Endothelial cell of umbilical vein (primary cell): ENCODE measurements around the gene PHOX2A. TPM values are rescaled to one million over a fixed set of nuclear protein-coding genes. Genes with fewer than 3 reads are reported as not detected.

Experiments used
- BruUV-seq: library from RNA; stranded (reverse); fragments of 400-500 nt; replicated peaks from 2 replicates; lab custom pipeline; 2021; lab: Mats Ljungman, UMichigan
- CTCF ChIA-PET: fragments of 300-600, 350-600 bp; sonication (Branson Sonifier 250); formaldehyde crosslinking; loops from one replicate; lab custom pipeline; 2021; ENCODE audit warnings: antibody characterized with exemption, inconsistent platforms; lab: Charles Lee
- POLR2A ChIA-PET: fragments of 300-600, 350-600 bp; sonication (Branson Sonifier 250); formaldehyde crosslinking; loops from one replicate; lab custom pipeline; 2021; ENCODE audit warnings: antibody characterized with exemption, inconsistent platforms; lab: Charles Lee
- DNase-seq: peaks from one replicate; pipeline ENCODE4 v3.0.0-alpha.2; 2011; ENCODE audit warnings: low read depth, low spot score
- FAIRE-seq: peaks from 2 replicates; lab custom pipeline; 2011; peaks lifted over from hg19 to GRCh38; lab: Jason Lieb, UNC
- H2AFZ ChIP-seq: 2 replicates; pipeline ENCODE4 v1.6.0; 2012; ENCODE audit warnings: low read depth, low read length, control low read depth, inconsistent platforms
- H3K27ac ChIP-seq: 2 replicates; pipeline ENCODE4 v1.5.1; 2011; ENCODE audit warnings: low read depth, mild to moderate bottlenecking, control low read depth, low read length, moderate library complexity; ENCODE audit not compliant: insufficient read depth
- H3K27me3 ChIP-seq, 2 experiments: 2 replicates each; pipeline versions ENCODE4 v1.6.0 to v1.6.1; 2011; ENCODE audit warnings: low read length in 2 of 2, mixed read lengths in 1 of 2; ENCODE audit not compliant: control insufficient read depth in 2 of 2, insufficient read depth in 2 of 2
- H3K36me3 ChIP-seq, 2 experiments: 2 replicates in 1 of 2; 3 replicates in 1 of 2; pipeline ENCODE4 v1.5.1; 2011; ENCODE audit warnings: low read length in 2 of 2, mild to moderate bottlenecking in 1 of 2, moderate library complexity in 1 of 2; ENCODE audit not compliant: control insufficient read depth in 2 of 2, insufficient read depth in 2 of 2; ENCODE audit errors: extremely low read depth in 1 of 2
- H3K4me1 ChIP-seq: 3 replicates; pipeline ENCODE4 v1.5.1; 2011; ENCODE audit warnings: mild to moderate bottlenecking, low read length; ENCODE audit not compliant: control insufficient read depth, insufficient read depth; ENCODE audit errors: extremely low read depth
- H3K4me2 ChIP-seq: 2 replicates; pipeline ENCODE4 v1.6.1; 2011; ENCODE audit warnings: low read length, control low read depth, mixed read lengths; ENCODE audit not compliant: insufficient read depth
- H3K4me3 ChIP-seq, 3 experiments: fragments of 200-600 bp in 1 of 3; sonication (generic), shearing (Covaris generic) in 1 of 3; replicated peaks in 1 of 3; 2 replicates each; pipeline ENCODE4 v1.5.1; 2011 to 2016; ENCODE audit warnings: control low read depth in 3 of 3, low read length in 3 of 3, mild to moderate bottlenecking in 2 of 3, inconsistent platforms in 1 of 3, low read depth in 1 of 3, moderate library complexity in 1 of 3; ENCODE audit not compliant: insufficient read depth in 1 of 3
- H3K79me2 ChIP-seq: 2 replicates; pipeline ENCODE4 v1.6.0; 2012; ENCODE audit warnings: low read length, inconsistent platforms; ENCODE audit not compliant: control insufficient read depth, insufficient read depth
- H3K9ac ChIP-seq: replicated peaks from 2 replicates; pipeline ENCODE3; 2011; ENCODE audit warnings: low read length, control low read depth; ENCODE audit not compliant: insufficient read depth; ENCODE audit errors: extremely low read depth
- H3K9me1 ChIP-seq: replicated peaks from 3 replicates; pipeline ENCODE4 v1.6.0; 2011; ENCODE audit warnings: mild to moderate bottlenecking, low read length; ENCODE audit not compliant: control insufficient read depth, insufficient read depth; ENCODE audit errors: extremely low read depth
- H3K9me3 ChIP-seq: replicated peaks from 2 replicates; pipeline ENCODE4 v1.5.1; 2012; ENCODE audit warnings: low read length, inconsistent platforms; ENCODE audit not compliant: control insufficient read depth, insufficient read depth
- H4K20me1 ChIP-seq: replicated peaks from 2 replicates; pipeline ENCODE3; 2011; ENCODE audit warnings: mild to moderate bottlenecking, low read length; ENCODE audit not compliant: control insufficient read depth, insufficient read depth; ENCODE audit errors: extremely low read depth
- EZH2 ChIP-seq: IDR thresholded peaks from 2 replicates; pipeline ENCODE4 v1.6.1; 2012; ENCODE audit warnings: borderline replicate concordance, low read depth, mild to moderate bottlenecking, moderate library complexity, low read length, inconsistent platforms; ENCODE audit not compliant: severe bottlenecking
- FOS ChIP-seq: IDR thresholded peaks from 2 replicates; pipeline ENCODE4 v1.6.1; 2011; ENCODE audit warnings: mild to moderate bottlenecking, low read length, moderate library complexity, borderline replicate concordance; ENCODE audit not compliant: insufficient read depth
- GATA2 ChIP-seq: IDR thresholded peaks from 2 replicates; pipeline ENCODE4 v1.7.0; 2011; ENCODE audit warnings: low read depth, mild to moderate bottlenecking, moderate library complexity, mixed read lengths, low read length; ENCODE audit not compliant: insufficient read length, insufficient read depth
- JUN ChIP-seq: IDR thresholded peaks from 2 replicates; pipeline ENCODE4 v1.6.1; 2011; ENCODE audit warnings: borderline replicate concordance, low read depth; ENCODE audit not compliant: insufficient read length, insufficient read depth
- MAX ChIP-seq: IDR thresholded peaks from 2 replicates; pipeline ENCODE4 v1.6.1; 2011; ENCODE audit not compliant: insufficient read depth, insufficient read length
- MYC ChIP-seq: IDR thresholded peaks from one replicate; pipeline ENCODE4 v1.6.1; 2011; ENCODE audit warnings: mild to moderate bottlenecking, low read depth, low read length
- POLR2A ChIP-seq: IDR thresholded peaks from 2 replicates; pipeline ENCODE4 v1.6.1; 2012; ENCODE audit warnings: low read depth, mild to moderate bottlenecking, control low read depth, low read length
- POLR2AphosphoS5 ChIP-seq: IDR thresholded peaks from 2 replicates; pipeline ENCODE4 v1.6.1; 2012; ENCODE audit warnings: low read depth, mild to moderate bottlenecking, control low read depth, low read length, moderate library complexity; ENCODE audit not compliant: insufficient read depth
- dilution Hi-C: fragments of 300-500 bp; cut with MboI; formaldehyde crosslinking; loops from one replicate; pipeline ENCODE4 v1.15.0; 2019; ENCODE audit warnings: low sequenced_read_pairs; ENCODE audit not compliant: extremely low pct_ligation_motif_present
- intact Hi-C: fragments of 100-400 bp; cut with micrococcal nuclease; formaldehyde crosslinking; loops from one replicate; pipeline ENCODE4 v1.10.0; 2022
- polyA plus RNA-seq, 4 experiments: library from polyadenylated mRNA; depleted of rRNA in 3 of 4; stranded (reverse) in 3 of 4; unstranded in 1 of 4; fragments of >200 nt; gene quantifications; 2 replicates each; pipeline versions ENCODE4 v1.2.1 to v1.2.3, GENCODE V29; 2011 to 2012; ENCODE audit warnings: missing spikeins in 1 of 4
- total RNA-seq: library from RNA; stranded (reverse); gene quantifications from 2 replicates; pipeline ENCODE4 v1.2.3, GENCODE V29; 2021
- TF ChIP-seq, protein P1 (sequence below), 2 donors: IDR thresholded peaks; 1 replicate in 1 of 2; 2 replicates in 1 of 2; pipeline ENCODE4 v1.5.1; 2011; ENCODE audit warnings: low read length in 2 of 2, mild to moderate bottlenecking in 2 of 2, moderate library complexity in 2 of 2, control low read depth in 1 of 2, inconsistent platforms in 1 of 2, low read depth in 1 of 2; ENCODE audit not compliant: insufficient read depth in 1 of 2; ENCODE audit errors: extremely low read depth in 1 of 2

Gene PHOX2A
- total and polyA plus RNA-seq, 2 donors (not counting 3 experiments of a cell fraction or from before 2014, with no cell fraction given) = not detected

DNA sequence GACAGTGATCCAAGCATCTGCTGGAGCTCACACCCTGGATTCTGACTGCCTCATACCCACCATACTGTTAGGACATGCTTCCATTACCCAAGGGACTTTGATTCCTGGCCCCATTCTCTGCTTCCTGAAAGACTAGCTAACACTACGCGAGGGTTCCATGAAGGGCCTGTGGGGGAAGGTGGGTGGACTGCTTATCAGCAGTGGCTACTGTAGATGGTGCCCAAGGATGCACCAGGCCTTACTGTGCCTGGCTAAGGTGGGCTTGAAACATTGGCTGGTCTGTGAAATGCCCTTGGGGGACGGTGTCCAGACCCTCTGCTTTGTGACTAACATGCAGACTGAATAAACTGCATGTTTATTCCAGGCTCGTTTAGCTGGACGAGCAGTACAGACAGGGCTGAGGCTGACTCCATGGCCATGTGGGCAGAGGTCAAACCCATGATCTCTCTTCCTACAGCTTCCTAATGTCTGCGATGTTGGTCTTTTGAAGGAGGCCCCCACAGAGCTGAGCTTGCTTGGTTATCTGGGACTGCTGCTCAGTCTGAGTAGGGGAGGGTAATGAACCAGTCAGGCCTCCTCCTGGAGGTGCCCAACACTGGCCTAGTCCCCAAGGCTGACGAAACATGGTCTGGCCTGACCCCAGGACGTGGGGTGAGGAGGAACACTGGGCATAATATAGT, 48.3 kb upstream of the PHOX2A start:
- CTCF ChIA-PET = interaction anchor here (0.8 to 4.4 kb wide), 6 partner anchors 9 to 155 kb away, joined by 3 to 39 read pairs (median 3); no protein-coding TSS in a partner anchor
- Histone ChIP-seq H3K4me1 (no peaks in the 10 kb centered on the region), H3K27me3 (no peaks in the 10 kb centered on the region), H3K9me1 (no peaks in the 10 kb centered on the region), H3K27ac (no peak overlapping the region), H3K79me2 (no peaks in the 10 kb centered on the region), H2AFZ (no peak overlapping the region), H3K4me3 (no peak overlapping the region), H3K4me2 (no peak overlapping the region), H4K20me1 (no peaks in the 10 kb centered on the region), H3K36me3 (peaks cover 0 to 4% of the 10 kb centered on the region in 2 experiments), H3K9me3 (no peaks in the 10 kb centered on the region), H3K9ac (no peak overlapping the region)
- TF ChIP-seq POLR2AphosphoS5 (no peak), JUN (no peak), EZH2 (no peak), MAX (no peak), MYC (no peak), GATA2 (no peak), FOS (no peak), POLR2A (no peak)
- TF ChIP-seq, protein P1, sequence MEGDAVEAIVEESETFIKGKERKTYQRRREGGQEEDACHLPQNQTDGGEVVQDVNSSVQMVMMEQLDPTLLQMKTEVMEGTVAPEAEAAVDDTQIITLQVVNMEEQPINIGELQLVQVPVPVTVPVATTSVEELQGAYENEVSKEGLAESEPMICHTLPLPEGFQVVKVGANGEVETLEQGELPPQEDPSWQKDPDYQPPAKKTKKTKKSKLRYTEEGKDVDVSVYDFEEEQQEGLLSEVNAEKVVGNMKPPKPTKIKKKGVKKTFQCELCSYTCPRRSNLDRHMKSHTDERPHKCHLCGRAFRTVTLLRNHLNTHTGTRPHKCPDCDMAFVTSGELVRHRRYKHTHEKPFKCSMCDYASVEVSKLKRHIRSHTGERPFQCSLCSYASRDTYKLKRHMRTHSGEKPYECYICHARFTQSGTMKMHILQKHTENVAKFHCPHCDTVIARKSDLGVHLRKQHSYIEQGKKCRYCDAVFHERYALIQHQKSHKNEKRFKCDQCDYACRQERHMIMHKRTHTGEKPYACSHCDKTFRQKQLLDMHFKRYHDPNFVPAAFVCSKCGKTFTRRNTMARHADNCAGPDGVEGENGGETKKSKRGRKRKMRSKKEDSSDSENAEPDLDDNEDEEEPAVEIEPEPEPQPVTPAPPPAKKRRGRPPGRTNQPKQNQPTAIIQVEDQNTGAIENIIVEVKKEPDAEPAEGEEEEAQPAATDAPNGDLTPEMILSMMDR (IDR thresholded peaks at IDR 0.05; ENCODE audit: extremely low read depth in 1 of 2, insufficient read depth in 1 of 2, low read depth in 1 of 2, low read length in 2 of 2) = no peak
- dilution Hi-C loops = no loop called here
- POLR2A ChIA-PET = no interaction called here
- intact Hi-C loops = no loop called here
- FAIRE-seq = no peak
- no TSS peak for BruUV-seq
- DNase-seq = no peak
